ENCODE data around the gene SPSB2.
A peak's percentile ranks its signal among the peaks of the same experiment; 100 is the strongest.
"Not testable (repeated sequence)": the region's sequence is repeated elsewhere in the genome, so short reads cannot be mapped to it uniquely, and the experiment has no call there.

Gene SPSB2, protein sequence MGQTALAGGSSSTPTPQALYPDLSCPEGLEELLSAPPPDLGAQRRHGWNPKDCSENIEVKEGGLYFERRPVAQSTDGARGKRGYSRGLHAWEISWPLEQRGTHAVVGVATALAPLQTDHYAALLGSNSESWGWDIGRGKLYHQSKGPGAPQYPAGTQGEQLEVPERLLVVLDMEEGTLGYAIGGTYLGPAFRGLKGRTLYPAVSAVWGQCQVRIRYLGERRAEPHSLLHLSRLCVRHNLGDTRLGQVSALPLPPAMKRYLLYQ

DNA sequence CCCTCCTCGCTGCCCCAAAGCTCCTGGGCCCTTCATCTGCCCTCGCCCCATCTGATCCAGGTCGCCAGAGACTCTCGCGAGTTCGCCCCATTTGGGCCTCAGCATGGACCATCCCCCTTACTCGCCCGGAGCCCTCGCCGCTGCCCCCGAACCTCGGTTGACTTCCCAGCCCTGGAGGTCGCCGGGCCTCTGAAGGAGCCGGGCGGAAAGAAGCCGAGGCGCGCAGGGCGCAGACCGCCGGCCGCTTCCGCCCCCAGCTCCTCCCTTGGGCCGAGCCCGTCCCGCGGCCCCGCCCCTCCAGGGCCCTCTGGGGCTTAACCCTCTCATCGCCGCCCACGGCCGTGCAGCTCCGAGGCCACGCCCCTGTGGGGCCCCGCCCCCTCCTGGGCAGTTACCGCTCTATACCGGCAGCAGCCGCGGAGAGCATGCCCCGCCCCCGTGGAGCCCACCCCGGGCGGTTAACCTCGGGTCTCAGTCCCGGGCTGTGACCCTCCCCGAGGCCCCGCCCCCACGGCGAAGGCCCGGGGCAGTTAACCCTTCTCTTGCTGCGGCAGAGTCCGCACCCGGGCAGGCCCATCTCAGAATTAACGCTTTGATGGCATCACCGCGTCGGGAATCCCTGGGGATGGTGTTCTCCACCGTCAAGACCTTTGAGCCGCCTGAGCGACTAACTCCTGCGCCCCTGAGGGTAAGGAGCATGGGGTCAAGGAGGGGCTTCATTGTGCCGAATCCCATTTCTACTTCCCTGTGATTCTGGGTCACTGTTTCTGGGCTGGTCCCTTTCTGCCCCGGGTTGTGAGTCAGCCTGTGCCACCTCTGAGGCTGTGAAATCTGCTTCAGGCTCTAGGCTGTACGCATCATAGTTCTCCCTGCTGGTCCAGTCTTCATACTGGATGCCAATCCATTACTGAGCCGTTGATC is at the start of gene SPSB2:
Gene SPSB2, minus strand, starts transcription at position 210 of the 921 bp plus-strand sequence. CDS start 402 bp downstream, outside the sequence.
- DNase-seq = peak; percentile 89

GRCh38 chr12:6921996-6922946 is 49.2 kb upstream of the SPSB2 start:
- DNase-seq = no peak

DNA sequence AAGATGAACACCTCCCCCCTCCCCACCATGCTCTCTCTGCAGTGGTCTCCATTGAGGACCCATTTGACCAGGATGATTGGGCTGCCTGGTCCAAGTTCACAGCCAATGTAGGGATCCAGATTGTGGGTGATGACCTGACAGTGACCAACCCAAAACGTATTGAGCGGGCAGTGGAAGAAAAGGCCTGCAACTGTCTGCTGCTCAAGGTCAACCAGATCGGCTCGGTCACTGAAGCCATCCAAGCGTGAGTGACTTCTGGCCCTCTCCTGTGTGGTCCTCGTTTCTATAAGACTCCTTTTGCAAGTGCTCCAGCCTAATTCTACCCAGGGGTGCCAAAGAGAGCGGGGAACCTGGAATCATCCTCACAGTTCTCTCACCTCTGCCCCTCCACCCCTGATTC is 48.4 kb upstream of the SPSB2 start:
- no peak for DNase-seq

DNA sequence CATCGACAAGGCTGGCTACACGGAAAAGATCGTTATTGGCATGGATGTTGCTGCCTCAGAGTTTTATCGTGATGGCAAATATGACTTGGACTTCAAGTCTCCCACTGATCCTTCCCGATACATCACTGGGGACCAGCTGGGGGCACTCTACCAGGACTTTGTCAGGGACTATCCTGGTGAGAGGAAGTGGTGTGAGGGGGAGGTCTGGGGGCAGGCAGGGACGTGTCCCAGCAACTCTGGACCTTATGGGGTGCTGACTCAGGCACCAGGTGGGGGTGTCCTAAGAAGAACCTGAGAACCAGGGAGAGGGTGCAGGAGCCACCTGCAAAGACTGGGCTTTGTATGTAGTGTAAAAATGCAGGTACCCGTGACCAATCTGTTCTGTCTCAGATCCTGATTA is 46.5 kb upstream of the SPSB2 start:
- DNase-seq = no peak

- DNase-seq = no peak
Measured at GRCh38 chr12:6917491-6918231, 44.6 kb upstream of the SPSB2 start.

DNA sequence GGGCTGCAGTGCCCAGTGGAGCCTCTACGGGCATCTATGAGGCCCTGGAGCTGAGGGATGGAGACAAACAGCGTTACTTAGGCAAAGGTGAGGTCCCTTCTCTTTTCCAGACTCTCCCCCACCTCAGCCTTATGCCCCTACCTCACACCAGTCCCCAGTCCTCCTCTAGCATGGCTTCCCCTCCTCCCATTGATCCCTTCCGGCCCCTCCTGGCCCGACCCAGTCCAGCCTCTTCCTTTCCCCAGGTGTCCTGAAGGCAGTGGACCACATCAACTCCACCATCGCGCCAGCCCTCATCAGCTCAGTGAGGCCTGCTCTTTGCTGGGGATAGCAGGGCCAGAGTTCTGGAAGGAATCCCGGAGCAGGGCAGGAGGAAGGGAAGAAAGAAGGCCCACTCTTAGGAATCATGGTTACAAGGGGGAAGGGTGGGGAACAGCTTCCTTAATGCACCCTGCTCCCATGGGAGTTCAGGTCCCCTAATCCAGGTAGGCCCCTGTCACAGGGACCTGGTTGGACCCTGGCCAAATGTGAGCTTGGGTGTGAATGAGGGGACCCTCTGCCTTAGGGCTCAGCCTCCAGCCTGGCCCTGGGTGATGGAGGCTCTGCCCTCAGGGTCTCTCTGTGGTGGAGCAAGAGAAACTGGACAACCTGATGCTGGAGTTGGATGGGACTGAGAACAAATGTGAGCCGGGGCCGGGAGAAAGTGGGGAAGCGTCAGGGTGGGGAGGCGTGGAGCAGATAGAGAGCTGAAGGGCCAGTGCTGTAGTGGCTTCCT is 43.5 kb upstream of the SPSB2 start:
- no peak for DNase-seq

GRCh38 chr12:6915789-6916285 is 42.7 kb upstream of the SPSB2 start:
- no peak for DNase-seq

- DNase-seq = peak; percentile 47
Measured at GRCh38 chr12:6914947-6915788, 42.1 kb upstream of the SPSB2 start.

- DNase-seq = peak; percentile 43
Measured at GRCh38 chr12:6914246-6914946, 41.3 kb upstream of the SPSB2 start, which contains the start of gene ENO2. ENO2 (plus strand) TSS chr12:6914580; CDS start chr12:6915833, 1,253 bp downstream.

DNA sequence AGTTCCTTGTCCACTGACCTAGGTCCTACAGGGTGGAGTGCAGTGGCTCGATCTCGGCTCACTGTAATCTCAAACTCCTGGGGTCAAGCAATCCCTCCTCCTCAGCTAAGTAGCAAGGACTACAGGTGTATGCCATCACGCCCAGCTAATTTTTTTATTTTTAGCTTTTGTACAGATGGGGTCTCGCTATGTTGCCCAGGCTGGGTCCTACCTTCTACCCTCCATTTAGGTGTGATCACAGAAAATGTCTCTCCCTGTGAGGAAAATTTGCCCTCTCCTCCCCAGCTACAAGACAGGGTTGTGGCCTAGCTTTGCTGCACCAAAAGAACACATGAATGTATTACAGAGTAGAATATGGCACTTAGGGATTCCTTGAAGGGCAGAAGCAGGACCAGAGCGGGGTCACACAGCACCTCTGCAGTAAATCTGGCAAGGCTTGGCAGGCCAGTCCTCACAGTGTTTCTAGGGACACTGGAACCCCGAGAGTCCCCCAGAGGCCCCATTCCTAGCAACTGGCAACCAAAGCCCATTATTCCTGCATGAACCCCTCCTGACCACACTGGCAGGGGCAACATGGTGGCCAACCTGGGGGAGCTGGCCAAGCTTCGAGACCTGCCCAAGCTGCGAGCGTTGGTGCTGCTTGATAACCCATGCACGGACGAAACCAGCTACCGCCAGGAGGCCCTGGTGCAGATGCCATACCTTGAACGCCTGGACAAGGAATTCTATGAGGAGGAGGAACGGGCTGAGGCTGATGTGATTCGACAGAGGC is 39.2 kb upstream of the SPSB2 start:
- DNase-seq = no peak

GRCh38 chr12:6909421-6910145 is 36.5 kb upstream of the SPSB2 start:
- DNase-seq = no peak

DNA sequence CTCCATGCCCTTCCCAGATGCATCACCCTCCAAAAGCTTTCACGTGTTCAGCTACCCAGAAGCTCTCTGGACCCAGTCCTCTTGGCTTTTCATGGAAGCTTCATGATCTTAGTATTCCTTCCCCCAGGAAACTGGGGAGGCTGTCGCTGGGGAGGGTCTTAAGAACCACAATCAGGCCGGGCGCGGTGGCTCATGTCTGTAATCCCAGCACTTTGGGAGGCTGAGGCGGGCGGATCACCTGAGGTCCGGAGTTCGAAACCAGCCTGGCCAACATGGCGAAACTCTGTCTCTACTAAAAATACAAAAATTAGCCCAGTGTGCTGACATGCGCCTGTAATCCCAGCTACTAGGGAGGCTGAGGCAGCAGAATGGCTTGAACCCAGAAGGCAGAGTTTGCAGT is 35.0 kb upstream of the SPSB2 start:
- DNase-seq = not testable (repeated sequence)

DNA sequence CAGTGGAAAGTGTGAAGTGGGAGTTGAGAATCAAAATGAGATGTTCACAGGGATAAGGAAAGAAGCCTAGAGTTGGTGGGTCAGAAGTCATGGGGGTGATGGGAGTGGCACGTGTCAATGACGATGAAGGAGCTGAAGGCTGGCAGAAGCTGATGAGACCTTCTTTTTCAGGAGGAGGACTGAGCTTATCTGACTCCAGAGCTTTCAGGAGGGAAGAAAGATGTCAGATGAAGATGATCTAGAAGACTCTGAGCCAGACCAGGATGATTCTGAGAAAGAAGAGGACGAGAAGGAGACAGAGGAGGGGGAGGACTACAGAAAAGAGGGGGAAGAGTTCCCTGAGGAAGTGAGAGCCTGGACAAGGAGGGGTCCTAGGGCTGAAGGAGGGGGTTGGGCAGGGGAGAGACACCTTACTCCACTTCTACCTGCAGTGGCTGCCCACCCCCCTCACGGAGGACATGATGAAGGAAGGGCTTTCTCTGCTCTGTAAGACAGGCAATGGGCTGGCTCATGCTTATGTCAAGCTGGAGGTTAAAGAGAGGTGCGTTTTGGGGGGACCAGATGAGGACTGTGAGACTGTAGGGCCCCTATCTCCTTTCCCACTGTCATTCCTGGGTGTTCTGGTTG is 32.4 kb upstream of the SPSB2 start:
- DNase-seq = no peak

DNA sequence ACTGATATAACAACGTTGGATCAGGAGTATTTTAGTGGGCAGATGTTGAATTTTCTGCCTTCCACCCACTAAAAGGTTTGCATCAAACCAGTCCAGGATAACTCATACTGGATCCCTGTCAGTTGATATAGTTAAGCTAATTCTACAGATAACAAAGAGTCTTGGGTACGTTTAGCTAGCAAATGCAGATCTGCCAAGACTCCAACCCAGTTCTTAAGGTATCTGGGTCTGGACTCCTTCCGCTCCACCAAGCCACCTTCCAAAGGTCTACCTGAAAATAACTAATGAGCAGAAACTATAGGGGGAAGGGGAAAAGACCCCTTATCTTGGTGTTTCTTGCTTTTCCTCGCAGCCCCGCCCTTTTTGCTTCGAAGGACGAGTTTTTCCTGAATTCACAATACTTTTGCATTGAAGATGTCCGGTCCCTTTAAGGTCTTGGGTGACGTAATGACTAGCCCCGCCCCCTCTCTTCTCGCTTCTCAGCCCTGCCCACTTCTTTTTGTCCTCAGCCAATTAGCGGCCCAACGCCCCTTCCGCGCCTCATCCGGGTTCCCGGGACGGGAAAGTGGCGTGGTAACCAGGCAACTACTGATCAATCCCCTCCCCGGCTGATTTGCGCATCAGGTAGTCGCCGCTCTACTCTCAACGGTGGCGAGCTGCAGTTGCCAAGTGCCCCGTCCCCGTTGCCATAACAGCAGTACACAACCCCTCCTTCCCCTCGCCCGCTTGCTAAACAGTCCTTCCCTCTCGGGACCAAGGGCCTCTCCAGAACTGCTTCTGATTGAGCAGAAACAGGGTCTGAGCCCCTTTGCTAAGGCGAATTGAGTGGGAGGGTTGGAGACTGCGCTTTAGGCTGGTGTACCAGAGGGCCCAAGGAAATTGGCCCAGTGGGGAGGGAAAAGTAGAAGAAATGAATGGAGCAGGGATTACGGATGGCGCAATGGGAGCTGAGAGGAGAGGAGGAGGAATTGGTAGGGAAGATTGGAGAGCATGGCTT is 31.5 kb upstream of the SPSB2 start, which contains the start of gene LRRC23:
Gene LRRC23, plus strand, starts transcription at position 543 of the 997 bp plus-strand sequence. CDS start 812 bp downstream, outside the sequence.
- peak; percentile 97 for DNase-seq

DNA sequence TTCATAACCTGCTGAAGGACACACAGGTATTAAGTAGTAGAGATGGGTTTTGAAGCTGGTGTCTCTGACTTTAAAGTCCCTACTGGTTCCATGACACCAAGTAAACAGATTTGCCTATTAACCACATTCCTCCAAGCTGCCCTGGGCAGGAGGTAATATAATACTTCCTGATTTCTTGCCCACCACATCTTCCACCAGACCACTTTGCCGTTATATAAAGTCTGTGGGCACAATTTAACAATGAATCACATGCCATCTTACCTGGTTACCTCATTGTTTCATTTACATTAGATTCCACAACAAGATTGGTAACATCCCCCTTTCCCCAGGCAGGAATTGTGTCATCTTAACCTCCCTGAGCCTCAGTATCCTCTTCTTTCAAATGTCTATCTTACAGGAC is 30.6 kb upstream of the SPSB2 start:
- no peak for DNase-seq

GRCh38 chr12:6902448-6902847 is 29.3 kb upstream of the SPSB2 start:
- no peak for DNase-seq

Measured in NCI-H2227 treated with DMSO at 0.1 percent for 48 hours (cell line).